Cardiac fibroblast (primary cell): ENCODE data around the gene USP26.

Experiments used
- DNase-seq, 2 donors: peaks; one replicate each; pipeline versions ENCODE4 v3.0.0 to v3.0.0-alpha.2; 2010; ENCODE audit warnings: low read depth in 2 of 2
- H3K4me3 ChIP-seq, 2 donors: replicated peaks in 1 of 2; 1 replicate in 1 of 2; 2 replicates in 1 of 2; pipeline ENCODE4 v1.5.1; 2011; ENCODE audit warnings: low read depth in 2 of 2, low read length in 2 of 2, mild to moderate bottlenecking in 2 of 2, moderate library complexity in 1 of 2
- TF ChIP-seq, protein P1 (sequence below): IDR thresholded peaks from one replicate; pipeline ENCODE4 v1.5.1; 2011; ENCODE audit warnings: low read depth, mild to moderate bottlenecking, low read length, inconsistent platforms

The USP26 gene

GRCh38 chrX:133033010-133033409 is 63.9 kb downstream of the USP26 start:
- no peak overlapping the region for H3K4me3 ChIP-seq
- DNase-seq, result no peak
- TF ChIP-seq, protein P1, sequence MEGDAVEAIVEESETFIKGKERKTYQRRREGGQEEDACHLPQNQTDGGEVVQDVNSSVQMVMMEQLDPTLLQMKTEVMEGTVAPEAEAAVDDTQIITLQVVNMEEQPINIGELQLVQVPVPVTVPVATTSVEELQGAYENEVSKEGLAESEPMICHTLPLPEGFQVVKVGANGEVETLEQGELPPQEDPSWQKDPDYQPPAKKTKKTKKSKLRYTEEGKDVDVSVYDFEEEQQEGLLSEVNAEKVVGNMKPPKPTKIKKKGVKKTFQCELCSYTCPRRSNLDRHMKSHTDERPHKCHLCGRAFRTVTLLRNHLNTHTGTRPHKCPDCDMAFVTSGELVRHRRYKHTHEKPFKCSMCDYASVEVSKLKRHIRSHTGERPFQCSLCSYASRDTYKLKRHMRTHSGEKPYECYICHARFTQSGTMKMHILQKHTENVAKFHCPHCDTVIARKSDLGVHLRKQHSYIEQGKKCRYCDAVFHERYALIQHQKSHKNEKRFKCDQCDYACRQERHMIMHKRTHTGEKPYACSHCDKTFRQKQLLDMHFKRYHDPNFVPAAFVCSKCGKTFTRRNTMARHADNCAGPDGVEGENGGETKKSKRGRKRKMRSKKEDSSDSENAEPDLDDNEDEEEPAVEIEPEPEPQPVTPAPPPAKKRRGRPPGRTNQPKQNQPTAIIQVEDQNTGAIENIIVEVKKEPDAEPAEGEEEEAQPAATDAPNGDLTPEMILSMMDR, result no peak

DNA sequence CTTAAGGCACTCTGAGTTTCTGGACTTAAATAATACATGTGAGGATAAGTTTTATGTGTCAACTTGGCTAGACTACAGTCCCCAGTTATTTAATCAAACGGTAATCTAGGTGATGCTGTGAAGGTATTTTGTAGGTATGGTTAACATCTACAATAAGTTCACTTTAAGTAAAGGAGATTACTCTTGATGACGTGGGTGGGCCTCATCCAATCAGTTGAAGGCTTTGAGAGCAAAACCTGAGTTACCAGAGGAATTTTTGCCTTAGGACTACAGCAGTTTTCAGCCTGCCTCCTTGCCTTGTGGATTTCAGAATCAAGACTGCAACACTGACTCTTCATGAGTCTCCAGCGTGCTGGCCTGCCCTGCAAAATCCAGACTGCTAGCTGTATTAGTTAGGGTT is 78.7 kb downstream of the USP26 start:
- TF ChIP-seq, protein P1, result no peak
- no peak for DNase-seq
- no peak overlapping the region for H3K4me3 ChIP-seq

DNA sequence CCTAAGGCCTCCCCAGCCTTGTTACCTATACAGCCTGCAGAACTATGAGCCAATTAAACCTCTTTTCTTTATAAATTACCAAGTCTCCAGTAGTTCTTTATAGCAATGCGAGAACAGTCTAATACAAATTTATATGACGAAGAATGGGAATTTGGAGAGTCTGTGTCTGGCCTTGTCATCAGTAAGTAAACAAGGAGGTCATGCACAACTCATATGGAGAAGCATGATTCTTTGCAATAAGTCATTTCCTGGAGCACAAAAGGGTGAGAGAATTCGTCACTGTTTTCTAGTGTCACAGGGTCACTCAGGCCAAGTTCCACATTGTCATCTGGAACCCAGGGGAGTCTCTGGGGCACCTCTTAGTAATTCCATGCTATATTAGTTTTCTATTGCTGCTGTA is 89.5 kb downstream of the USP26 start:
- no peak for DNase-seq
- TF ChIP-seq, protein P1, result no peak
- no peak overlapping the region for H3K4me3 ChIP-seq

- no peak for DNase-seq
- H3K4me3 ChIP-seq, result no peak overlapping the region
- TF ChIP-seq, protein P1, result no peak
Observed at GRCh38 chrX:133005616-133006015, 91.3 kb downstream of the USP26 start.

- no peak overlapping the region for H3K4me3 ChIP-seq
- TF ChIP-seq, protein P1, result peak; percentile 27
- peak; percentile 0 for DNase-seq
Observed at GRCh38 chrX:133005042-133005441, 91.9 kb downstream of the USP26 start.

GRCh38 chrX:132999209-132999608 is 97.7 kb downstream of the USP26 start:
- DNase-seq, result no peak
- TF ChIP-seq, protein P1, result no peak
- H3K4me3 ChIP-seq, result no peak overlapping the region

GRCh38 chrX:132990835-132991234 is 106.1 kb downstream of the USP26 start:
- TF ChIP-seq, protein P1, result no peak
- DNase-seq, result no peak
- no peak overlapping the region for H3K4me3 ChIP-seq
